HEK293 (cell line): ENCODE measurements around the gene PRSS53.
A peak's percentile ranks its signal among the peaks of the same experiment; 100 is the strongest.

ENCODE experiments used
- GLI4 ChIP-seq: fragments of 450-650 bp; formaldehyde crosslinking; IDR thresholded peaks from 2 replicates; pipeline ENCODE4 v1.5.1; 2016; ENCODE audit warnings: missing biosample characterization, missing genetic modification characterization
- HOXC10 ChIP-seq: sonication (generic); formaldehyde crosslinking; IDR thresholded peaks from 2 replicates; pipeline ENCODE4 v1.8.1; 2023; ENCODE audit warnings: mild to moderate bottlenecking, missing genetic modification reagents
- KLF7 ChIP-seq: fragments of 450-650 bp; formaldehyde crosslinking; IDR thresholded peaks from 2 replicates; pipeline ENCODE4 v1.5.1; 2016; ENCODE audit warnings: missing biosample characterization, missing genetic modification characterization, borderline replicate concordance
- MEIS1 ChIP-seq: sonication (generic); formaldehyde crosslinking; IDR thresholded peaks from 2 replicates; pipeline ENCODE4 v1.8.1; 2022; ENCODE audit warnings: missing genetic modification reagents, mild to moderate bottlenecking, borderline replicate concordance
- SCRT1 ChIP-seq: fragments of 450-650 bp; formaldehyde crosslinking; IDR thresholded peaks from 2 replicates; pipeline ENCODE4 v1.5.1; 2016; ENCODE audit warnings: missing biosample characterization, missing genetic modification characterization, borderline replicate concordance
- TCF7L2 ChIP-seq: IDR thresholded peaks from 2 replicates; pipeline ENCODE4 v1.6.1; 2011; ENCODE audit warnings: low read depth, mild to moderate bottlenecking, inconsistent platforms, low read length, moderate library complexity, borderline replicate concordance
- ZBTB20 ChIP-seq: fragments of 450-650 bp; formaldehyde crosslinking; IDR thresholded peaks from 2 replicates; pipeline ENCODE4 v1.5.1; 2016; ENCODE audit warnings: missing biosample characterization, missing genetic modification characterization
- ZBTB44 ChIP-seq: fragments of 450-650 bp; IDR thresholded peaks from 2 replicates; pipeline ENCODE4 v1.5.1; 2018; ENCODE audit warnings: missing biosample characterization, mild to moderate bottlenecking, missing genetic modification characterization
- ZFHX2 ChIP-seq: fragments of 450-650 bp; formaldehyde crosslinking; conservative IDR thresholded peaks from 2 replicates; pipeline ENCODE4 v1.5.1; 2016; ENCODE audit warnings: missing biosample characterization, missing genetic modification characterization
- ZNF138 ChIP-seq: fragments of 450-650 bp; formaldehyde crosslinking; IDR thresholded peaks from 2 replicates; pipeline ENCODE4 v1.5.1; 2016; ENCODE audit warnings: missing biosample characterization, missing genetic modification characterization, borderline replicate concordance
- ZNF140 ChIP-seq: fragments of 450-650 bp; formaldehyde crosslinking; IDR thresholded peaks from 2 replicates; pipeline ENCODE4 v1.5.1; 2016; ENCODE audit warnings: missing biosample characterization, missing genetic modification characterization
- ZNF155 ChIP-seq: fragments of 450-650 bp; formaldehyde crosslinking; IDR thresholded peaks from 2 replicates; pipeline ENCODE4 v1.5.1; 2016; ENCODE audit warnings: missing biosample characterization, missing genetic modification characterization
- ZNF157 ChIP-seq: fragments of 450-650 bp; formaldehyde crosslinking; IDR thresholded peaks from 2 replicates; pipeline ENCODE4 v1.5.1; 2016; ENCODE audit warnings: missing biosample characterization, missing genetic modification characterization
- ZNF16 ChIP-seq: fragments of 450-650 bp; formaldehyde crosslinking; IDR thresholded peaks from 2 replicates; pipeline ENCODE4 v1.5.1; 2016; ENCODE audit warnings: low read depth, missing biosample characterization, missing genetic modification characterization
- ZNF202 ChIP-seq: fragments of 450-650 bp; formaldehyde crosslinking; IDR thresholded peaks from 2 replicates; pipeline ENCODE4 v1.5.1; 2016; ENCODE audit warnings: missing biosample characterization, missing genetic modification characterization, borderline replicate concordance
- ZNF324 ChIP-seq: fragments of 450-650 bp; formaldehyde crosslinking; IDR thresholded peaks from 2 replicates; pipeline ENCODE4 v1.5.1; 2016; ENCODE audit warnings: missing biosample characterization, missing genetic modification characterization
- ZNF37A ChIP-seq: fragments of 450-650 bp; IDR thresholded peaks from 2 replicates; pipeline ENCODE4 v1.5.1; 2018; ENCODE audit warnings: missing biosample characterization, missing genetic modification characterization
- ZNF423 ChIP-seq: fragments of 450-650 bp; formaldehyde crosslinking; IDR thresholded peaks from 2 replicates; pipeline ENCODE4 v1.5.1; 2016; ENCODE audit warnings: missing biosample characterization, missing genetic modification characterization
- ZNF514 ChIP-seq: fragments of 450-650 bp; formaldehyde crosslinking; IDR thresholded peaks from 2 replicates; pipeline ENCODE4 v1.5.1; 2016; ENCODE audit warnings: missing biosample characterization, missing genetic modification characterization
- ZNF529 ChIP-seq: fragments of 450-650 bp; formaldehyde crosslinking; IDR thresholded peaks from 2 replicates; pipeline ENCODE4 v1.5.1; 2017; ENCODE audit warnings: missing genetic modification characterization, missing biosample characterization; ENCODE audit not compliant: insufficient replicate concordance
- ZNF530 ChIP-seq: fragments of 450-650 bp; formaldehyde crosslinking; IDR thresholded peaks from 2 replicates; pipeline ENCODE4 v1.5.1; 2016; ENCODE audit warnings: low read depth, missing biosample characterization, missing genetic modification characterization
- ZNF560 ChIP-seq: fragments of 450-650 bp; formaldehyde crosslinking; IDR thresholded peaks from 2 replicates; pipeline ENCODE4 v1.5.1; 2017; ENCODE audit warnings: missing biosample characterization, missing genetic modification characterization, borderline replicate concordance
- ZNF561 ChIP-seq: fragments of 450-650 bp; IDR thresholded peaks from 2 replicates; pipeline ENCODE4 v1.5.1; 2018; ENCODE audit warnings: missing biosample characterization, missing genetic modification characterization, borderline replicate concordance
- ZNF610 ChIP-seq: fragments of 450-650 bp; formaldehyde crosslinking; IDR thresholded peaks from 2 replicates; pipeline ENCODE4 v1.5.1; 2016; ENCODE audit warnings: missing biosample characterization, missing genetic modification characterization, borderline replicate concordance
- ZNF658 ChIP-seq: fragments of 450-650 bp; formaldehyde crosslinking; IDR thresholded peaks from 2 replicates; pipeline ENCODE4; 2016; ENCODE audit warnings: missing biosample characterization, missing genetic modification characterization
- ZNF76 ChIP-seq: fragments of 450-650 bp; formaldehyde crosslinking; IDR thresholded peaks from 2 replicates; pipeline ENCODE4; 2016; ENCODE audit warnings: low read depth, missing biosample characterization, missing genetic modification characterization, borderline replicate concordance
- ZNF791 ChIP-seq: fragments of 450-650 bp; formaldehyde crosslinking; IDR thresholded peaks from 2 replicates; pipeline ENCODE4 v1.5.1; 2016; ENCODE audit warnings: missing biosample characterization, missing genetic modification characterization
- TF ChIP-seq, protein P1 (sequence below): fragments of 450-650 bp; formaldehyde crosslinking; conservative IDR thresholded peaks from 2 replicates; pipeline ENCODE4 v1.5.1; 2016; ENCODE audit warnings: low read depth, missing biosample characterization, missing genetic modification characterization
- TF ChIP-seq, protein P2 (sequence below): fragments of 450-650 bp; formaldehyde crosslinking; IDR thresholded peaks from 2 replicates; pipeline ENCODE4 v1.5.1; 2017; ENCODE audit warnings: missing biosample characterization, missing genetic modification characterization
- TF ChIP-seq, protein P3 (sequence below): fragments of 450-650 bp; formaldehyde crosslinking; IDR thresholded peaks from 2 replicates; pipeline ENCODE4 v1.5.1; 2017; ENCODE audit warnings: missing biosample characterization, missing genetic modification characterization
- TF ChIP-seq, protein P4 (sequence below): fragments of 450-650 bp; formaldehyde crosslinking; IDR thresholded peaks from 2 replicates; pipeline ENCODE4 v1.5.1; 2016; ENCODE audit warnings: missing biosample characterization, missing genetic modification characterization, low read depth

Gene PRSS53

GRCh38 chr16:31033709-31034492 is 54.8 kb downstream of the PRSS53 start (continued):
- TF ChIP-seq, protein P1, sequence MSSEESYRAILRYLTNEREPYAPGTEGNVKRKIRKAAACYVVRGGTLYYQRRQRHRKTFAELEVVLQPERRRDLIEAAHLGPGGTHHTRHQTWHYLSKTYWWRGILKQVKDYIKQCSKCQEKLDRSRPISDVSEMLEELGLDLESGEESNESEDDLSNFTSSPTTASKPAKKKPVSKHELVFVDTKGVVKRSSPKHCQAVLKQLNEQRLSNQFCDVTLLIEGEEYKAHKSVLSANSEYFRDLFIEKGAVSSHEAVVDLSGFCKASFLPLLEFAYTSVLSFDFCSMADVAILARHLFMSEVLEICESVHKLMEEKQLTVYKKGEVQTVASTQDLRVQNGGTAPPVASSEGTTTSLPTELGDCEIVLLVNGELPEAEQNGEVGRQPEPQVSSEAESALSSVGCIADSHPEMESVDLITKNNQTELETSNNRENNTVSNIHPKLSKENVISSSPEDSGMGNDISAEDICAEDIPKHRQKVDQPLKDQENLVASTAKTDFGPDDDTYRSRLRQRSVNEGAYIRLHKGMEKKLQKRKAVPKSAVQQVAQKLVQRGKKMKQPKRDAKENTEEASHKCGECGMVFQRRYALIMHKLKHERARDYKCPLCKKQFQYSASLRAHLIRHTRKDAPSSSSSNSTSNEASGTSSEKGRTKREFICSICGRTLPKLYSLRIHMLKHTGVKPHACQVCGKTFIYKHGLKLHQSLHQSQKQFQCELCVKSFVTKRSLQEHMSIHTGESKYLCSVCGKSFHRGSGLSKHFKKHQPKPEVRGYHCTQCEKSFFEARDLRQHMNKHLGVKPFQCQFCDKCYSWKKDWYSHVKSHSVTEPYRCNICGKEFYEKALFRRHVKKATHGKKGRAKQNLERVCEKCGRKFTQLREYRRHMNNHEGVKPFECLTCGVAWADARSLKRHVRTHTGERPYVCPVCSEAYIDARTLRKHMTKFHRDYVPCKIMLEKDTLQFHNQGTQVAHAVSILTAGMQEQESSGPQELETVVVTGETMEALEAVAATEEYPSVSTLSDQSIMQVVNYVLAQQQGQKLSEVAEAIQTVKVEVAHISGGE (tag by site-specific recombination) = peak; percentile 31
- TF ChIP-seq ZNF16 (tag by site-specific recombination) (no peak), ZNF140 (tag by site-specific recombination) (no peak), TCF7L2 (no peak), ZFHX2 (tag by site-specific recombination) (no peak), ZNF561 (tag by site-specific recombination) (no peak), SCRT1 (tag by site-specific recombination) (no peak), ZNF530 (tag by site-specific recombination) (no peak; the same call in 1 of the 2 replicates), ZNF610 (tag by site-specific recombination) (no peak), ZNF202 (no peak), ZNF138 (tag by site-specific recombination) (no peak), ZNF529 (tag by site-specific recombination) (no peak), ZNF37A (tag by site-specific recombination) (no peak), ZNF791 (no peak), ZNF658 (tag by site-specific recombination) (no peak), MEIS1 (CRISPR knock-in tag) (no peak), ZNF560 (no peak), ZNF514 (tag by site-specific recombination) (no peak), ZBTB44 (tag by site-specific recombination) (no peak), ZNF155 (tag by site-specific recombination) (no peak), GLI4 (tag by site-specific recombination) (no peak), ZNF423 (no peak), ZNF76 (tag by site-specific recombination) (peak; percentile 94), ZNF324 (tag by site-specific recombination) (peak; percentile 61; the same call in 1 of the 2 replicates), KLF7 (tag by site-specific recombination) (no peak), ZBTB20 (tag by site-specific recombination) (peak; percentile 73; the same call in 1 of the 2 replicates), HOXC10 (CRISPR knock-in tag) (no peak), ZNF157 (tag by site-specific recombination) (no peak)
- TF ChIP-seq, protein P2, sequence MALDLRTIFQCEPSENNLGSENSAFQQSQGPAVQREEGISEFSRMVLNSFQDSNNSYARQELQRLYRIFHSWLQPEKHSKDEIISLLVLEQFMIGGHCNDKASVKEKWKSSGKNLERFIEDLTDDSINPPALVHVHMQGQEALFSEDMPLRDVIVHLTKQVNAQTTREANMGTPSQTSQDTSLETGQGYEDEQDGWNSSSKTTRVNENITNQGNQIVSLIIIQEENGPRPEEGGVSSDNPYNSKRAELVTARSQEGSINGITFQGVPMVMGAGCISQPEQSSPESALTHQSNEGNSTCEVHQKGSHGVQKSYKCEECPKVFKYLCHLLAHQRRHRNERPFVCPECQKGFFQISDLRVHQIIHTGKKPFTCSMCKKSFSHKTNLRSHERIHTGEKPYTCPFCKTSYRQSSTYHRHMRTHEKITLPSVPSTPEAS (tag by site-specific recombination) = no peak
- TF ChIP-seq, protein P3, sequence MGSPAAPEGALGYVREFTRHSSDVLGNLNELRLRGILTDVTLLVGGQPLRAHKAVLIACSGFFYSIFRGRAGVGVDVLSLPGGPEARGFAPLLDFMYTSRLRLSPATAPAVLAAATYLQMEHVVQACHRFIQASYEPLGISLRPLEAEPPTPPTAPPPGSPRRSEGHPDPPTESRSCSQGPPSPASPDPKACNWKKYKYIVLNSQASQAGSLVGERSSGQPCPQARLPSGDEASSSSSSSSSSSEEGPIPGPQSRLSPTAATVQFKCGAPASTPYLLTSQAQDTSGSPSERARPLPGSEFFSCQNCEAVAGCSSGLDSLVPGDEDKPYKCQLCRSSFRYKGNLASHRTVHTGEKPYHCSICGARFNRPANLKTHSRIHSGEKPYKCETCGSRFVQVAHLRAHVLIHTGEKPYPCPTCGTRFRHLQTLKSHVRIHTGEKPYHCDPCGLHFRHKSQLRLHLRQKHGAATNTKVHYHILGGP = no peak
- TF ChIP-seq, protein P4, sequence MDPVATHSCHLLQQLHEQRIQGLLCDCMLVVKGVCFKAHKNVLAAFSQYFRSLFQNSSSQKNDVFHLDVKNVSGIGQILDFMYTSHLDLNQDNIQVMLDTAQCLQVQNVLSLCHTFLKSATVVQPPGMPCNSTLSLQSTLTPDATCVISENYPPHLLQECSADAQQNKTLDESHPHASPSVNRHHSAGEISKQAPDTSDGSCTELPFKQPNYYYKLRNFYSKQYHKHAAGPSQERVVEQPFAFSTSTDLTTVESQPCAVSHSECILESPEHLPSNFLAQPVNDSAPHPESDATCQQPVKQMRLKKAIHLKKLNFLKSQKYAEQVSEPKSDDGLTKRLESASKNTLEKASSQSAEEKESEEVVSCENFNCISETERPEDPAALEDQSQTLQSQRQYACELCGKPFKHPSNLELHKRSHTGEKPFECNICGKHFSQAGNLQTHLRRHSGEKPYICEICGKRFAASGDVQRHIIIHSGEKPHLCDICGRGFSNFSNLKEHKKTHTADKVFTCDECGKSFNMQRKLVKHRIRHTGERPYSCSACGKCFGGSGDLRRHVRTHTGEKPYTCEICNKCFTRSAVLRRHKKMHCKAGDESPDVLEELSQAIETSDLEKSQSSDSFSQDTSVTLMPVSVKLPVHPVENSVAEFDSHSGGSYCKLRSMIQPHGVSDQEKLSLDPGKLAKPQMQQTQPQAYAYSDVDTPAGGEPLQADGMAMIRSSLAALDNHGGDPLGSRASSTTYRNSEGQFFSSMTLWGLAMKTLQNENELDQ = no peak
